HG03280 (cell line): Measurements from ENCODE around the gene ROPN1B.
"Not testable (repeated sequence)": the region's sequence is repeated elsewhere in the genome, so short reads cannot be mapped to it uniquely, and the experiment has no call there.

Experiments used
- ATAC-seq: cut with Tn5 transposase; IDR thresholded peaks from one replicate; pipeline ENCODE4 v1.9.1; 2021; ENCODE audit warnings: mild to moderate bottlenecking, moderate library complexity; ENCODE audit not compliant: unreplicated experiment

The ROPN1B gene

DNA sequence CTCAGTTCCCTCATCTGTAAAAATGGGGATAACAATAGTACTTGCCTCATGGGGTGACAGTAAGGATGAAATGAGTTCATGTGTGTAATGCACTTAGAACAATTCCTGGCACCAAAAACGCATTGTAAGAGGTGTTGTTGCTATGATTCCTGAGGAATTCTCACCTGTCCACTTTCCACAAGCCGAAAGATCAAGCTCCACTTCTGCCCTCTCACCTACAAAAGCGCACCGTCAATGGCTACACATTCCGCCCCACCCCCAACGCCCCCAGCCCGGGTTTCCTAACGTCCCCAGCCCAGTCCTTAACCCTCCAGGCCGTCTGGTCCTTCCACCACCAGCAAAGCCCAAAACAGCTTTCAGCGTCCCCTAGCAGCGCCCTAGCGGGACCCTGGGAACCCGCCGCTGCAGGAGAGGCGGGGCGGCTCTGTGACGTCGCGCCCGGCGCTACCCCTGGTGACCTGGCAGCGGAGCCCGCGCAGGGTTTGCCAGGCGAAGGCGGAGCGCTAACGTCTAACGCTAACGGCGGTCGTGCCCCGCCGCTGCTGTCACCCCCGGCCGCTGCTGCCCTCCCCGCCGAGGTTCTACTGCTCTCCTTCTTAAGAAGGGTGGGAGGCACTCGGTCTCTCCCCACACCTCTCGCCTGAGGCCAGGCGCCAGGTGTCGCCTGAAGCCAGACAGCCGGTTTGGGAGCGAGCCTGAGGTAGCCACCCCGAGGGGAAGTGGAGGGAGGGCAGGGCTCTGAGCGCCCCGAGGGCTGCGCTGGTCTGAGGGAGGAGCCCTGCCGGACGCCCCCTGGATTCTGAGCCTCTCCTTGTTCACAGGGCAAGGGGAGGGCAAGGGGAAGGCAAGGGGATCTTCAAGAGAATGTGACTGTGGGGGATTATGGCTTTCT lies at the start of gene ROPN1B:
Gene ROPN1B (plus strand): TSS at position 478 of the 892 bp plus-strand sequence. CDS start 2,877 bp downstream, outside the sequence.
- ATAC-seq = not testable (repeated sequence)

DNA sequence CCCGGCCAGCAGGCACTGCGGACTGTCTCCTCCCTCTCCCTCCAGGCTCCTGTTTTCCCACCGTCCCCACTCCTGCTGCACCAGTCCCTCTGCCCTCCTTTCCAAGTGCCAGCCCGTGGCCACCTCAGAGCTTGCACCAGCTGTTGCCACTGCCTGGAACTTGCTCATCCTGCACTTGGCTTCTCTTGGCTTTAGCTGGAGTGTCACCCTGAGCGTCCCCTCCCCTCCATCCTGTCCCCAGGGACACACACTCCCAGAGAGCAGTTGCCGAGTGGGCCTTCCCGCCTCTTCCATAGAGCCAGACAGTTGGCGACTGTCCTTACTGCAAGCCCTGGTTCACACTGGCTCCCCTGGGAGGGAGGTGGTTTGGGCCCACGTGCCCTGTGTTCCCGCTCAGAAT lies 48.8 kb upstream of the ROPN1B start:
- ATAC-seq = not testable (repeated sequence)

DNA sequence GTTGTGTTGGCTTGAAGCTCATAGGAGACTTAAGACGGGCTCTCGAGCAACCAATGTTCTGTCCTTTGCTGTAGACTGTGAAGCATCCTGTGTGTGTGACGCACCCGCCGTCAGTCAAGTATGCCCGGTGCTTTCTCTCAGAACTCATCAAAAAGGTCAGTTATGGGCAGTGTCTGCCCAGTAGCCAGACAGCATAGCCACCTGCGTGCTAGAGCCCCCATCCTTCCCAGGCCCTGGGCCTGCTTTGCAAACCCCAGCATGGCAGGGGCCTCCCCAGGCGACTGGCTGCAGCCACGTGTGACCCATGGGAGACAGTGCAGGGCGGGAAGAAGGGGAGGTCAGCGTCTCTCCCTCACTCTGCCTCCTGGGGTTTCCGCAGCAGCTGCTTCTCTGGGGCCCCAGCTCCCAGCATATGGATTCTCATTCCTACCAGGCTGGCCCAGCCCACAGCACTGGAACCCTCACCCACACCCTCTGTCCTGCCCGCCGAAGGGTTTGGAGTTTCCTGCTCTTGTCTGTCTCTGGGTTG lies 48.2 kb upstream of the ROPN1B start:
- not testable (repeated sequence) for ATAC-seq

DNA sequence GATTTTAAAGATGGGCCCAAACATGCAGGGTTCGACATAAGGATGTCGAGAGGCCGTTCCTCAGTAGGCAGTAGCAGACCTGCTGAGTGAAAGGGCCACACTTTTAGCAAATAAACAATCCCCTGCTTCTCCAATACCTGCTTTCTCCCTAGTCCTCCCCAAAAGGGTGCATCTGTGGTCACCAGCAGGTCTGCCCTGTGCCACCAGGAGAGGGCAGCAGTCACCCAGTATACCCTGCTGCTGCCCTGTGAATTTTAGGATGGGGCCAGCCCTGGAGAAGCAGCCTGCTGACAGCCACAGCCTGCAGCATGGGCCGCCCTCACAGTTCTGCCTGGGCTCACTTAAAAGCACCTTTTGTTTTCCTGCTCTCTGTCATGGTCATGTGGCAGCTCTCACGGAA lies 47.3 kb upstream of the ROPN1B start:
- ATAC-seq = not testable (repeated sequence)

DNA sequence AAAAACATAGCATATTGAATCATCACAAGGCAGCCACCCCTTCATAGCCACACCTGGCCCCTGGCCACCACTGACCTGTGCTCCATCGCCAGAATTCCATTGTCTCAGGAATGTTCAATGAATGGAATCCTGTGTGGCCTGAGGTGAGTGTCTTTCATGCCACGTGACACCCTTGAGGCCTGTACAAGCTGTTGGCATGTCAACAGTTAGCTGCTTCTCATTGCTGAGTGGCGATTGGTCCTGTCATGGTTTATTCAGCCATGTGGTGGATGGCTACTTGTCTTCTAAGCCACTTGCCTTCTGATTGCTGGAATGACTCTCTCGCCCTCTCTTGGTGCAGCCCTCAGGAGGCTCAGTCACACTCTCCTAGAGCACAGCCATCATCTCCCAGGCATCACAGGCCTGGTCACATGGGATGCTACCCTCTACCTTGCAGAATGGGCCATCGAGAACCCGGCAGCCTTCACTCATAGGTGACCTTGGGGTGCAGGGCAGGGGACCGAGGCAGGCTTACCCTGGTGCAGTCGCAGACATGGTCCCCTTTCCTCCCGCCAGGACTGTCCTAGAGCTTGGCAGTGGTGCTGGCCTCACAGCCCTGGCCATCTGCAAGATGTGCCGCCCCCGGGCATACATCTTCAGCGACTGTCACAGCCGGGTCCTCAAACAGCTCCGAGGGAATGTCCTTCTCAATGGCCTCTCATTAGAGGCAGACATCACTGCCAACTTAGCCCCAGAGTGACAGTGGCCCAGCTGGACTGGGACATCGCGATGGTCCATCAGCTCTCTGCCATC lies 45.5 kb upstream of the ROPN1B start:
- ATAC-seq = not testable (repeated sequence)

DNA sequence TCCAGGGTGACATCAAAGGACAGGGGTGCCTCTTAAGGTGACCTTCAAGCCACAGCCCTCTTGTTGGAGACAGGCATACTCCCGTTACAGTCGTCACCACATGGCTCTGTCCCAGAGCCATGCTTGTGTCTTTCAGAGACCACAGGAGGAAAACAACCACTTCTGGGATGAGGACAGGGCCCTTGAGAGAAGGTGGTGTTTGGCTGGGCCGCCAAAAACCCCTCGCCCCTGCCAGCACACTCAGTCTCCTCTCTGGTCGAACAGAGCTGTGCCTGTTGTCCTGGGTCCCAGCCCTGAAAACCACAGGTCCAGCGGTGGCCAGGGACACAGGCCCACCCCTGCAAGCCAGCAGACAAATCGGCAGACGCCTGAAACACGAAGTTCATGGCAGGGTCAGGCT lies 44.7 kb upstream of the ROPN1B start:
- not testable (repeated sequence) for ATAC-seq

DNA sequence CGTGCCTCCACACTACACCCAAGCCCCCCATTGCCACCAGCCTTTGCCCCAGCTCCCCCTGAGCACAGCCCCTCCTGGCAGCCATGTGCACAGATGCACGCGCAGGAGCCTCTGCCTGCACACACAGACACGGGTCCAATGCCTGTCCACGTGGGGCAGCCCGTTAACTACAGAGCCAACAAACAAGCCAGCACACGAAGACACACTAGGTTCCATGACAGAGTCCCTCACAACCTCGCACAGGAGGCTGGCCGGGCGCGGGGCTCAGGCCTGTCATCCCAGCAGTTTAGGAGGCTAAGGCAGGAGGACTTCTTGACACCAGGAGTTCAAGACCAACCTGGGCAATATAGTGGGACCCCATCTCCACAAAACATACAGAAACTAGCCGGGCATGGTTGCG lies 43.3 kb upstream of the ROPN1B start:
- not testable (repeated sequence) for ATAC-seq

DNA sequence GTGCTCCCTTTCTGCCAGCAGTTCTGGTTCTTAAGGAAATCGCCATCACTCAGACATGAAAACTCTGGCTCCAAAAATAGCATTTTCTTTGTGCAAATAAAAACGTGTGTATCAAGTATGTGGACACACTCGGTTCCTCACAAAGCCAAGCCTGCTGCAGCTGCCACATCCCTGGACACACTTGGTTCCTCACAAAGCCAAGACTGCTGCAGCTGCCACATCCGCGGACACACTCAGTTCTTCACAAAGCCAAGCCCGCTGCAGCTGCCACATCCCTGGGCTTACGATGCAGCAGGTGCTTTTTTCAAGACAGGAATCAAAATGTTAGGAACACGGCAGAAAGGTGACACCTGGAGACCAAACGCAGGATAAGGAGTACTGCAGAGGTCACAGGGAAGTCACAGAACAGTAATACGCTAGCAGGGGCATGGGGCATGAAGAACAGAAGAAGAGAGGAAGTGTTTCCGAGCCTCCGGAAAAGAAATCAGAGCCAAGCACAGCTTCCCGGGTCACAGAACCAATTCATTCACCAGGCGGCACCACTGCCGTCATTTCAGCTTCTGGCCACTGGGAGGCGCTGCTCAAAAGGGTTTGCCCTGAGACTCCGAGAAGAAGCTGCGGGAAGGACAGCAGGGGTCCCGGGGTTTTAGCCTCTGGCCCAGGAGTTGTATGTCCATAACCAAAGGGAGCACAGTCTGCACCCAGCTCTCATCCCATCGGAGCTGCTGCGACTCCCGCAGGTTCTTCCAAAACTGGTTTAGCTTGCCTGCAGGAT lies 40.0 kb upstream of the ROPN1B start:
- not testable (repeated sequence) for ATAC-seq

DNA sequence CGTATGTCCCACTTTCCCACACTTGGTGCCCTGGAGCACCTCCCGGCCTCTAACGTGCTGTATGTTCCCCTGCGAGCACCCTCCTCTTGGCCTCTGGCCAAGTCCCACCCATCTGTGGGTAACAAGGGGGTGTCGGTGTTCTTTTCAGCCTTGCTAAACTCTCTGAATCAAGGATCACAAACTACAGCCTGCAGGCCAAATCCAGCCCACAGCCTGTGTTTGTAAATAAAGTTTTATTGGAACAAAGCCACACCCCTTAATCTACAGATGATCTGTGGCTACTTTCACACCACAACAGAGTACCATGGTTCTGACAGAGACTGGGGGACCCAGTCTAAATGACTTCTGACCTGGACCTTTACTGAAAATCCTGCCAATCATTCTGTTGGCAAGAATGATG lies 39.2 kb upstream of the ROPN1B start:
- ATAC-seq = not testable (repeated sequence)

DNA sequence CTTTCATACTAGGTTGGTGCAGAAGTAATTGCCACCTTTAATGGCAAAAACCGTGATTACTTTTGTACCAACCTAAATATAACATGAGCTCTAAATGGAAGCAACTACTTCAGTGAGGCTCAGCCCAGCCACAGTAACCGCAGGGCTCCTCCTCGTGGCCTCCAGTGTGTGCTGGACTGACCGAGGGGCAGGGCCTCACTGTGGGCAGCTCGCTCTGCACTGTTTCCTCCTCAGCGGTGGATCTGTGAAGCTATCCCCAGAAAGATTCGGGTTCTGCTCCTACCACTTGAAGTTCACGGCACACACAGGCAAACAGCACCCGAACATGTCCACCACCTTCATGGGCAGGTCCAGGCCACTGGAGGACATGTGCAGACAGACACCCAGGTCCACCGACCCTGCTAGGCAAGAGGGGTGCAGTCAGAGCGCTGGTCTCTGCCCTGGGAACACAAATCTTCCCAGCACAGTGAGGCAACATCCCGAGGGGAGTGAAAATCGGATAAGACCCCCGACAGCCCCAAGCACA lies 37.6 kb upstream of the ROPN1B start:
- not testable (repeated sequence) for ATAC-seq

DNA sequence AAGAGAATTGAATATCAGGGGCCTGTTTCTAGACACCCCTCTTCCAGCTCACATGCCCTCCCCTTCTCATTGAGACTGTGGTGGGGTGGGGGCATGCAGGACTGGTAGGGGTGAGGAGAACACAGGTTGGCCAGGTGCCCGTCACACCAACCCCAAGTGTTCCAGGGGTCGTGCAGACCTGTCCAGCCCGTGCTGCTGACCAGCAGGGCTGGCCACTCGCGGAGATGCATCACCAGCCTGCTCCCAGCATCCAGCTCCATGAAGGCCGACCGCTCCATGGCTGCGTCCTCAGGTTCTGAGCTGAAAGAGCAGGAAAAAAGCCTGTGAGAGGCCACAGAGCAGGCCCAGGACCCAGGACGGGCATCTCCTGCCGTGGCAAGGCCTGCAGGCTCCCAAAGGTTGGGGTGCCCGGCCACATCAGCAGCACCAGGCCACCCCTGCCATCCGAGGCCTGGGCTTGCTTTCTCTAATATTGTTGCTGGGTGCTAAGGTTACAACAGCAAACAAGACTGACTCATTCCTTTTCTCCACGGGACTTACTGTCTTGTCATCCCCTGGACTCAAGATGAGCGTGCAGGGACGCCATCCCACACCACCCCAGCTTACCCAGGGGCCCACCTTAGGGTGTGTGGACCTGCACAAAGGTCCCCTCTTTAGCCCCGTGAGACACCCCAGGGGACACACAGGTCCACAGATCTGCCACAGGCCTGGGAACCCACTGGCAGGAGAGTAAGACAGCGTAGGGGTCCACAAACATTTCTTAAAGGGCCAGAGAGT lies 35.4 kb upstream of the ROPN1B start:
- not testable (repeated sequence) for ATAC-seq

DNA sequence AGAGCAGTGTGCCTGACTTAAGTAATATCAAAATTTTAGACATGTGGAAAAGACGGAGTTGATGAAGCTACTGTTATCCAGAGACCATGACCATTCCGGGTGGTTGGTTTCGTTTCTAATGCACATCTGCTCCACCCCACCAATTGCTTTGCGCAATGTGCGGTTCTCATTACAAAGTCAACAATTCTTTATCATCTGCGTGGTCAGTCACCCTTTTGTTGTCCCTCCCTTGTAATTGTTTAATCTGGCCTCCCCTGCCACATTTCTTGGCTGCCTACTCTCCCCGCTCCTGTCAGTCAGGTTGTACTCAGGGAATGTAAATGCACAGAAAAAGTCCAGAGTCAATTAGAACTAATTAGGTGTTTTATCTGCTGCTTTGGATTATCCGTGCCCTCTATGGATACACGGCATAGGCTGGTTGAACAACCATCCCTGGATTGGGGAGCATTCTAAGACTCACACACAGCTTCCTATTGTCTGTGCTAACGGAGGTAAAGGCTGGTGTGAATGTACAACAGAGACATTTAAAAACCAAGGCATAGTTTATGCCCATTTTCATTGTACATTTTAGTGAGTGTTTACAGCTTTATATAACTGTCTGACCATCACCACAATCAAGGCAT lies 33.6 kb upstream of the ROPN1B start:
- ATAC-seq = not testable (repeated sequence)

DNA sequence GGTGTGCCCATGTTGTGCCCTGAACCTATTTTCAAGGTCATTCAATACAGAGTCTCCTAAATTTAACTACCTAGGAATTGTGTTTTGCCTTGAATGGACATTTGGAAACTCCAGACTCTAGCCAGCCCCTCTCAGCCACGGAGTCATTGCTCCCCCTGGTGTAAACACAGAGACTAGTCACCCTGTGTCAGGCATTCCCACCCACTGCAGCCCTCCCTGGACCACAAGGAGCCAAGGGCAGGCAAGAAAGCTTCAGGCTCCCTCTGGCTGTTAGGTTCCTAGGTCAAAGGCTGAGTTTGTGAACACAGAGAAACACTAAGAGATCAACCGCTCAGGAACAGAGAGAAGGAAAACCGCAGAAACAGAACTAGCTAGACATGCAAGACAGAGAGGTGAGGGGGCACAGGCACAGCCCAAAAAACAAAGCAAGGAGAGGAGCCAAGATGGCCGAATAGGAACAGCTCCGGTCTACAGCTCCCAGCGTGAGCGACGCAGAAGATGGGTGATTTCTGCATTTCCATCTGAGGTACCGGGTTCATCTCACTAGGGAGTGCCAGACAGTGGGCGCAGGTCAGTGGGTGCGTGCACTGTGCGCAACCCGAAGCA lies 32.7 kb upstream of the ROPN1B start:
- not testable (repeated sequence) for ATAC-seq

DNA sequence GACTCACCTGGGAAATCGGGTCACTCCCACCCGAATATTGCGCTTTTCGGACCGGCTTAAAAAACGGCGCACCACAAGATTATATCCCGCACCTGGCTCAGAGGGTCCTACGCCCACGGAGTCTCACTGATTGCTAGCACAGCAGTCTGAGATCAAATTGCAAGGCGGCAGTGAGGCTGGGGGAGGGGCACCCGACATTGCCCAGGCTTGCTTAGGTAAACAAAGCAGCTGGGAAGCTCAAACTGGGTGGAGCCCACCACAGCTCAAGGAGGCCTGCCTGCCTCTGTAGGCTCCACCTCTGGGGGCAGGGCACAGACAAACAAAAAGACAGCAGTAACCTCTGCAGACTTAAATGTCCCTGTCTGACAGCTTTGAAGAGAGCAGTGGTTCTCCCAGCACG lies 32.1 kb upstream of the ROPN1B start:
- ATAC-seq = not testable (repeated sequence)

DNA sequence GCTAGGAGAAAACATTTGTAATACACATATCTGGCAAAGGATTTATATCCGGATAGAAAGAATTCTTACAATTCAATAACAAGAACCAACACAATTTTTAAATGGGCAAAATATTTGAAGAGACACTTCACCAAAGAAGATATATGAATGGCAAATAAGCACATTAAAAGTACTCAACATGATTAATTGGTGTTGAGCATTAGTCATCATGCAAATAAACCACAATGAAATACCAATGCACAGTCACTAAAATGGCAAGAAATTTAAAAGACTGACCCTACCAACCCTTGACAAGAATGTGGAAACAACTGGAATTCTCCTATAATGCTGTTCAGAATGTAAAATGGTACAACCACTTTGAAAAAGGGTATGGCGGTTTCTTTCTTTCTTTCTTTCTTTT lies 21.2 kb upstream of the ROPN1B start:
- ATAC-seq = not testable (repeated sequence)

DNA sequence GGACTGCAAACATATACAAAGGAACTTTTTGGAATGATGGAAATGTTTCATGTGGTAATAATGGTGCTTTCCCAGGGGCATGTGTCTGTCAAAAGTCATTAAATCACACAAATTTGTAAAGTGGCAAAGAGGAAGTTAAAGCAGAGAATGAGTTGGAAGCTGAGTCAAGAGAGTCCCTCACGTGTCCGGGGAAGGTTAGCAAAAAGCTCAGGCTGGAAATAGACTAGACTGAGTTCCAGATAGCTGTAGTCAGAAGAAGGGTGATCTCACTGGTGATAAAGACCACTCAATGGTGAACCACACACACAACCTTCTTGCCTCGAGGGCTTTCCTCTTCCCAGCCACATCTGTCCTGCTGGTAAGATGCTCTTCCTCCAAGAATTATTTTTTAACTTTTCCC lies 20.1 kb upstream of the ROPN1B start:
- not testable (repeated sequence) for ATAC-seq

DNA sequence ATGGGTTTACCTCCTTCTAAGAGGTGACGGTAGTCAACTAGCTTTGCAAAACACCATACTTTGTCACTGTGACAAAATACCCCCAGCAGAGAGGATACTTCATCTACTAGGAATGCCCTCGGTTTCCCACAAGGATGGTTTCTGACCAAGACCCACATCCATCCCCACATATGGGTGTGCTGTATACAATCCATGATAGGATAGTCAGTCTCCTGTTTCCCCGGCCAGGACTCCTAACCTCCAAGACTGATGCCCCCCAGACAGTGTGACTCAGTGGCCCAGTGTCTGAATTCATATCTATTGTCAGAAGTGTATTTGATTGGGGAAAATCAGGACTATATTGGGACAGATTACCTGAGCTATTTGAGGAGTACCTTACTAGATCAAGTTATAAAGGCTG lies 17.8 kb upstream of the ROPN1B start:
- not testable (repeated sequence) for ATAC-seq

DNA sequence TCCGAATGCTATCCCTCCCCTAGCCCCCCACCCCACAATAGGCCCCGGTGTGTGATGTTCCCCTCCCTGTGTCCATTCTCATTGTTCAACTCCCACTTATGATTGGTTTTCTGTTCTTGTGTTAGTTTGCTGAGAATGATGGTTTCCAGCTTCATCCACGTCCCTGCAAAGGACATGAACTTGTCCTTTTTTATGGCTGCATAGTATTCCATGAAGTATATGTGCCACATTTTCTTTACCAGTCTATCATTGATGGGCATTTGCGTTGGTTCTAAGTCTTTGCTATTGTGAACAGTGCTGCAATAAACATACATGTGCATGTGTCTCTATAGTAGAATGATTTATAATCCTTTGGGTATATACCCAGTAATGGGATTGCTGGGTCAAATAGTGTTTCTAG lies 12.0 kb upstream of the ROPN1B start:
- not testable (repeated sequence) for ATAC-seq
